ENCODE results near the gene PDE4D.

The PDE4D gene

GRCh38 chr5:59838989-59839388, 54.5 kb downstream of the PDE4D start:
- no peak for DNase-seq (ENCODE audit: low spot score)

- no peak for DNase-seq (ENCODE audit: low spot score)
Observed at GRCh38 chr5:59838067-59838466, 55.5 kb downstream of the PDE4D start.

- no peak for DNase-seq (ENCODE audit: low spot score)
Observed at GRCh38 chr5:59837071-59837470, 56.5 kb downstream of the PDE4D start.

GRCh38 chr5:59835800-59836199, 57.7 kb downstream of the PDE4D start:
- DNase-seq (ENCODE audit: low spot score) = no peak

GRCh38 chr5:59833448-59833847, 60.1 kb downstream of the PDE4D start:
- no peak for DNase-seq (ENCODE audit: low spot score)

GRCh38 chr5:59832577-59833301, 60.8 kb downstream of the PDE4D start:
- DNase-seq (ENCODE audit: low spot score) = no peak

- DNase-seq (ENCODE audit: low spot score) = no peak
Observed at GRCh38 chr5:59831326-59832010, 62.1 kb downstream of the PDE4D start.

- no peak for DNase-seq (ENCODE audit: low spot score)
Observed at GRCh38 chr5:59830536-59831200, 62.9 kb downstream of the PDE4D start.

- no peak for DNase-seq (ENCODE audit: low spot score)
Observed at GRCh38 chr5:59829922-59830321, 63.6 kb downstream of the PDE4D start.

GRCh38 chr5:59829386-59829785, 64.1 kb downstream of the PDE4D start:
- no peak for DNase-seq (ENCODE audit: low spot score)

GRCh38 chr5:59828623-59829022, 64.9 kb downstream of the PDE4D start:
- no peak for DNase-seq (ENCODE audit: low spot score)

GRCh38 chr5:59826996-59827395, 66.5 kb downstream of the PDE4D start:
- DNase-seq (ENCODE audit: low spot score) = no peak

- no peak for DNase-seq (ENCODE audit: low spot score)
Observed at GRCh38 chr5:59823420-59823819, 70.1 kb downstream of the PDE4D start.

GRCh38 chr5:59819806-59820205, 73.7 kb downstream of the PDE4D start:
- DNase-seq (ENCODE audit: low spot score) = no peak

GRCh38 chr5:59817536-59817935, 76.0 kb downstream of the PDE4D start:
- DNase-seq (ENCODE audit: low spot score) = no peak

- no peak for DNase-seq (ENCODE audit: low spot score)
Observed at GRCh38 chr5:59816654-59817300, 76.7 kb downstream of the PDE4D start.

- DNase-seq (ENCODE audit: low spot score) = no peak
Observed at GRCh38 chr5:59814537-59814872, 79.0 kb downstream of the PDE4D start.

- peak; percentile 28 for DNase-seq (ENCODE audit: low spot score)
Observed at GRCh38 chr5:59813761-59814536, 79.6 kb downstream of the PDE4D start.

GRCh38 chr5:59810041-59810440, 83.5 kb downstream of the PDE4D start:
- peak; percentile 73 for DNase-seq (ENCODE audit: low spot score)

- DNase-seq (ENCODE audit: low spot score) = no peak
Observed at GRCh38 chr5:59807806-59808205, 85.7 kb downstream of the PDE4D start.

GRCh38 chr5:59800347-59800893, 93.1 kb downstream of the PDE4D start:
- no peak for DNase-seq (ENCODE audit: low spot score)

Data from globus pallidus (tissue), 1 donor.